Colonic mucosa (tissue), 4 donors: Measurements from ENCODE around the gene ETV3. TPM values are rescaled to one million over a fixed set of nuclear protein-coding genes. Genes with fewer than 3 reads are reported as not detected.

ENCODE experiments used
- DNase-seq: peaks from one replicate; pipeline ENCODE4 v3.0.0-alpha.2; 2020
- H3K27ac ChIP-seq: fragments of 200-600 bp; one replicate; pipeline ENCODE4 v1.8.0; 2021
- H3K27me3 ChIP-seq: fragments of 200-600 bp; one replicate; pipeline ENCODE4 v1.8.0; 2021
- H3K36me3 ChIP-seq: fragments of 200-600 bp; one replicate; pipeline ENCODE4 v1.8.0; 2021
- H3K4me1 ChIP-seq: fragments of 200-600 bp; one replicate; pipeline ENCODE4 v1.8.0; 2021; ENCODE audit warnings: mild to moderate bottlenecking
- H3K4me3 ChIP-seq: fragments of 200-600 bp; one replicate; pipeline ENCODE4 v1.8.0; 2021
- H3K9ac ChIP-seq, 2 donors: one replicate each; pipeline ENCODE4 v1.7.0; 2013; ENCODE audit warnings: control low read depth in 2 of 2, low read depth in 2 of 2, low read length in 2 of 2
- H3K9me3 ChIP-seq: fragments of 200-600 bp; one replicate; pipeline ENCODE4 v1.8.0; 2021
- CTCF ChIP-seq: fragments of 200-600 bp; IDR thresholded peaks from one replicate; pipeline ENCODE4 v1.8.0; 2022; ENCODE audit warnings: antibody characterized with exemption, mild to moderate bottlenecking
- intact Hi-C: fragments of 100-400 bp; cut with DNase I; formaldehyde crosslinking; loops from one replicate; pipeline ENCODE4 v1.14.1; 2022
- total RNA-seq, 2 donors: library from RNA; stranded (reverse); fragmentation: NEBNext Ultra II Directional in 1 of 2; extraction: Animal tissue kit (Norgen Biotek cat#: 25700) in 1 of 2; gene quantifications; one replicate each; pipeline ENCODE4 v1.2.1, GENCODE V29; 2021
- donor health status: healthy.
- donor health status: DM: no; HTN: no; CAD: no.
- donor health status: DM: no; HTN: no; CAD: no.

Gene ETV3
- total RNA-seq, 2 donors from 2014 or later = 20.7 to 38.7 TPM

GRCh38 chr1:157156058-157156541, 17.9 kb upstream of the ETV3 start:
- Histone ChIP-seq H3K27me3 (peaks cover 7% of the 10 kb centered on the region), H3K4me3 (no peak overlapping the region), H3K9ac (no peak overlapping the region), H3K9me3 (no peaks in the 10 kb centered on the region), H3K36me3 (no peaks in the 10 kb centered on the region), H3K4me1 (peaks cover 12% of the 10 kb centered on the region), H3K27ac (no peak overlapping the region)
- peak; percentile 93 for TF ChIP-seq CTCF
- intact Hi-C loops = loop anchor here (1.0 kb wide), 1 partner anchor 66 kb away; no protein-coding TSS in a partner anchor
- DNase-seq = peak; percentile 78

GRCh38 chr1:157155658-157156057, 17.5 kb upstream of the ETV3 start:
- Histone ChIP-seq H3K36me3 (no peaks in the 10 kb centered on the region), H3K27ac (peak overlapping the region; percentile 70), H3K9me3 (no peaks in the 10 kb centered on the region), H3K27me3 (peaks cover 7% of the 10 kb centered on the region), H3K9ac (no peak overlapping the region), H3K4me3 (no peak overlapping the region), H3K4me1 (peaks cover 12% of the 10 kb centered on the region)
- DNase-seq = no peak
- no peak for TF ChIP-seq CTCF
- intact Hi-C loops = loop anchor here (1.0 kb wide), 1 partner anchor 65 kb away; no protein-coding TSS in a partner anchor

- TF ChIP-seq CTCF = no peak
- Histone ChIP-seq H3K9me3 (no peaks in the 10 kb centered on the region), H3K9ac (peak overlapping the region in 1 of 2 donors; percentile 30), H3K27me3 (peaks cover 7% of the 10 kb centered on the region), H3K4me3 (no peak overlapping the region), H3K4me1 (peaks cover 12% of the 10 kb centered on the region), H3K36me3 (no peaks in the 10 kb centered on the region), H3K27ac (peak overlapping the region; percentile 70)
- intact Hi-C loops = no loop called here
- peak; percentile 92 for DNase-seq
Observed at GRCh38 chr1:157154940-157155514, 16.8 kb upstream of the ETV3 start.

- DNase-seq = peak; percentile 26
- intact Hi-C loops = no loop called here
- H3K27ac ChIP-seq = peak overlapping the region; percentile 70
Observed at GRCh38 chr1:157154291-157154690, 16.1 kb upstream of the ETV3 start.

GRCh38 chr1:157153746-157154145, 15.6 kb upstream of the ETV3 start:
- no peak overlapping the region for H3K9ac ChIP-seq
- TF ChIP-seq CTCF = no peak
- intact Hi-C loops = no loop called here
- H3K4me1 ChIP-seq = peaks cover 12% of the 10 kb centered on the region
- peak overlapping the region; percentile 70 for H3K27ac ChIP-seq
- peaks cover 7% of the 10 kb centered on the region for H3K27me3 ChIP-seq
- H3K9me3 ChIP-seq = no peaks in the 10 kb centered on the region
- no peak overlapping the region for H3K4me3 ChIP-seq
- DNase-seq = peak; percentile 66
- no peaks in the 10 kb centered on the region for H3K36me3 ChIP-seq

More at GRCh38 chr1:157154291-157154690, 16.1 kb upstream of the ETV3 start:
- Histone ChIP-seq H3K27me3 (peaks cover 7% of the 10 kb centered on the region), H3K36me3 (no peaks in the 10 kb centered on the region), H3K9ac (peak overlapping the region in 1 of 2 donors; percentile 30), H3K9me3 (no peaks in the 10 kb centered on the region), H3K4me1 (peaks cover 12% of the 10 kb centered on the region), H3K4me3 (no peak overlapping the region)
- TF ChIP-seq CTCF = no peak
